Measurements from ENCODE around the gene NLE1. TPM values are rescaled to one million over a fixed set of nuclear protein-coding genes. Genes with fewer than 3 reads are reported as not detected.
A peak's percentile ranks its signal among the peaks of the same experiment; 100 is the strongest.

Gene NLE1
- total and polyA plus RNA-seq, 3 experiments from 2014 or later = 4.6 to 58.3 (median 54.0) TPM

- peak overlapping the region; percentile 22 to 77 (median 74) for H3K4me3 Mint-ChIP-seq
- CTCF ChIA-PET = interaction anchor here (0.6 to 3.2 kb wide), 14 partner anchors 9 to 638 kb away, joined by 3 to 31 read pairs (median 4); partner anchors contain the start of genes SLFN12L, SLFN5 and TAF15
Measured at GRCh38 chr17:35170968-35171771, 29.1 kb upstream of the NLE1 start.

DNA sequence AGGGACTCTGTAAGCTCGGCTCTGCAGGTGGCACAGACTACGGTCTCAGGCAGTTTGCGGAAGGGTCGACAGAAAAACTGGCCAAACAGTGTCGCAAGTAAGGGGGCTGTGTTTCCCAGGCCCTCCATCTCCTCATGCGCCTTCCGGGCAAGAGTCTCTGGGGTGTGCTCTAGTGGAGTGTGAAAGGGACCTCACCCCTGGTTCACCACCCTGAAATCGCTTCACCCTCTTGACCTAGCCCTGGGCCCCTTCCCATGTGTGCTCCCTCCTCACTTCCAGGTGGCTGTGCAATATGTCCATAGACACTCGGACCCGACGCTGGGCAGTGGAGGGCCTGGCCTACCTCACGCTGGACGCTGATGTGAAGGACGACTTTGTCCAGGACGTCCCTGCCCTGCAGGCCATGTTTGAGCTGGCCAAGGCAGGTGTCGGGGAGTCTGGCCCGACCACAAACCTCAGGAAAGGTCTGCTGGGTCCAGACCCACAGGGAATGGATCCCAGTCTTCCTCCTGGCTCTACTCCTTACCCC, 27.8 kb upstream of the NLE1 start:
- ChIA-PET POLR2A (interaction anchor here (0.6 to 1.0 kb wide), 4 partner anchors 61 to 782 kb away, joined by 3 to 5 read pairs (median 4); no protein-coding TSS in a partner anchor), CTCF (interaction anchor here (1.4 to 3.2 kb wide), 6 partner anchors 78 to 639 kb away, joined by 3 to 31 read pairs (median 12); partner anchors contain the start of genes SLFN12L and TAF15)
- Histone ChIP-seq H3K4me3 (ENCODE audit: low read length) (no peak overlapping the region), H3K9me3 (ENCODE audit: low read length) (no peaks in the 10 kb centered on the region), H3K27ac (ENCODE audit: low read depth, low read length) (no peak overlapping the region), H3K36me3 (ENCODE audit: insufficient read depth, low read length) (no peaks in the 10 kb centered on the region), H3K27me3 (ENCODE audit: insufficient read depth, low read length, poor library complexity, severe bottlenecking) (no peaks in the 10 kb centered on the region), H3K4me1 (ENCODE audit: insufficient read depth, low read length) (peaks cover 35% of the 10 kb centered on the region)
- Mint-ChIP-seq H3K4me3 (no peak overlapping the region), H3K27ac (peak overlapping the region in 1 of 8 donors; percentile 33), H3K27me3 (no peaks in the 10 kb centered on the region), H3K9me3 (no peaks in the 10 kb centered on the region), H3K4me1 (peaks cover 35 to 46% (median 38%) of the 10 kb centered on the region in 3 donors), H3K36me3 (peaks cover 0 to 2% (median 0%) of the 10 kb centered on the region in 3 donors)
- DNase-seq = no peak

More at GRCh38 chr17:35170968-35171771, 29.1 kb upstream of the NLE1 start:
- peak overlapping the region; percentile 63 to 96 (median 88) for H3K27ac Mint-ChIP-seq
- no peaks in the 10 kb centered on the region for H3K9me3 Mint-ChIP-seq
- H3K36me3 Mint-ChIP-seq = peaks cover 0 to 2% (median 0%) of the 10 kb centered on the region in 3 donors
- peak in 3 of 5 donors; percentile 63 to 70 (median 65) for DNase-seq
- Histone ChIP-seq H3K9me3 (ENCODE audit: low read length) (no peaks in the 10 kb centered on the region), H3K27me3 (ENCODE audit: insufficient read depth, low read length, poor library complexity, severe bottlenecking) (no peaks in the 10 kb centered on the region), H3K27ac (ENCODE audit: low read depth, low read length) (no peak overlapping the region), H3K36me3 (ENCODE audit: insufficient read depth, low read length) (no peaks in the 10 kb centered on the region), H3K4me3 (ENCODE audit: low read length) (no peak overlapping the region), H3K4me1 (ENCODE audit: insufficient read depth, low read length) (peaks cover 39% of the 10 kb centered on the region)
- H3K27me3 Mint-ChIP-seq = no peaks in the 10 kb centered on the region
- POLR2A ChIA-PET = interaction anchor here (0.7 to 1.3 kb wide), 3 partner anchors 68 to 397 kb away, joined by 3 to 5 read pairs (median 3); no protein-coding TSS in a partner anchor
- H3K4me1 Mint-ChIP-seq = peaks cover 41 to 51% (median 47%) of the 10 kb centered on the region in 3 donors

GRCh38 chr17:35167666-35168065, 25.6 kb upstream of the NLE1 start:
- Mint-ChIP-seq H3K27ac (peak overlapping the region in 2 of 8 donors; percentile 32 to 78), H3K4me1 (peaks cover 27 to 40% (median 36%) of the 10 kb centered on the region in 3 donors), H3K36me3 (peaks cover 0 to 1% (median 0%) of the 10 kb centered on the region in 3 donors), H3K27me3 (no peaks in the 10 kb centered on the region), H3K4me3 (no peak overlapping the region), H3K9me3 (no peaks in the 10 kb centered on the region)
- CTCF ChIA-PET = interaction anchor here (0.7 to 3.6 kb wide), 4 partner anchors 201 to 372 kb away, joined by 3 to 14 read pairs (median 5); no protein-coding TSS in a partner anchor
- Histone ChIP-seq H3K27ac (ENCODE audit: low read depth, low read length) (no peak overlapping the region), H3K36me3 (ENCODE audit: insufficient read depth, low read length) (no peaks in the 10 kb centered on the region), H3K27me3 (ENCODE audit: insufficient read depth, low read length, poor library complexity, severe bottlenecking) (no peaks in the 10 kb centered on the region), H3K4me1 (ENCODE audit: insufficient read depth, low read length) (peaks cover 34% of the 10 kb centered on the region), H3K4me3 (ENCODE audit: low read length) (no peak overlapping the region), H3K9me3 (ENCODE audit: low read length) (no peaks in the 10 kb centered on the region)
- POLR2A ChIA-PET = no interaction called here
- no peak for DNase-seq

DNA sequence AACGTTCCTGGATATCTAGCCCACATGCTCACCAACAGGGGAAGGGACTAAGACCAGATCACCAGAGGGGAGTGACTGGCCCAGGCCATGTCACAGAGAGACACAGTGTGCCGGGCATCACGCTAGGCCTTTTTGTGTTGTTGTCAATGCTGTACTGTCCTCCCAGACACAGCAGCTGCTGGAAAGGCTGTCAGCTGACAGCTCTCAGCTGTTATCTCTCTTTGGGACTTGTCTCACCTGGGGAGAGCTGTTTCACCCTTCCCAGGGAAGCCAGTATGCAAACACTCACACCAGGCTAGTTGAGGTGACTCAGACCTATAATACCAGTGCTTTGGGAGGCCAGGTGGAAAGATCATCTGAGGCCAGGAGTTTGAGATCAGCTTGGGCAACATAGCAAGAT, 24.9 kb upstream of the NLE1 start:
- Mint-ChIP-seq H3K9me3 (no peaks in the 10 kb centered on the region), H3K27ac (no peak overlapping the region), H3K27me3 (no peaks in the 10 kb centered on the region), H3K4me1 (peaks cover 27 to 40% (median 36%) of the 10 kb centered on the region in 3 donors), H3K4me3 (no peak overlapping the region), H3K36me3 (peaks cover 0 to 1% (median 0%) of the 10 kb centered on the region in 3 donors)
- Histone ChIP-seq H3K36me3 (ENCODE audit: insufficient read depth, low read length) (no peaks in the 10 kb centered on the region), H3K9me3 (ENCODE audit: low read length) (no peaks in the 10 kb centered on the region), H3K4me1 (ENCODE audit: insufficient read depth, low read length) (peaks cover 34% of the 10 kb centered on the region), H3K4me3 (ENCODE audit: low read length) (no peak overlapping the region), H3K27ac (ENCODE audit: low read depth, low read length) (no peak overlapping the region), H3K27me3 (ENCODE audit: insufficient read depth, low read length, poor library complexity, severe bottlenecking) (no peaks in the 10 kb centered on the region)
- ChIA-PET CTCF (interaction anchor here (1.3 to 3.6 kb wide), 4 partner anchors 364 to 406 kb away, joined by 3 to 14 read pairs (median 4); no protein-coding TSS in a partner anchor), POLR2A (no interaction called here)
- no peak for DNase-seq

DNA sequence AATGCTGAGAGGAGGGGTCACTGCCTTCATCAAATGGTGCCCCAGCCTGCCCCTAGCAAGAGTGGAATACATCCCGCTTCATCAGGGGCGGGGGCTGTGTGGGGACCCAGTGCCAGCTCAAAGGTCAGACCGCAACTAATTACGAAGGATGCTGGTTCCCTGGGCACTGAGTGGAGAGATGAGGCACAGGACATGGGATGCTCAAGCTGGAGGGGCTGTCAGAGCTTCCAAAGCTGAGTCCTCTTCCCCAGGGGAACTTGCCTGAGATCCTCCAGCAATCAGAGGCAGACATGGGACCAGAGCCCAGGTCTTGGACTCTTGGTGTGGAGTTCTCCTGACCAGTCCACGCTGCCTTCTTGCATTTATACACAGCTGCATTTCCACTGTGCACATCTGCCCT, 24.4 kb upstream of the NLE1 start:
- Mint-ChIP-seq H3K4me3 (no peak overlapping the region), H3K9me3 (no peaks in the 10 kb centered on the region), H3K4me1 (peaks cover 28 to 40% (median 36%) of the 10 kb centered on the region in 3 donors), H3K27me3 (no peaks in the 10 kb centered on the region), H3K27ac (peak overlapping the region in 2 of 8 donors; percentile 35 to 43), H3K36me3 (peaks cover 0 to 1% (median 0%) of the 10 kb centered on the region in 3 donors)
- Histone ChIP-seq H3K9me3 (ENCODE audit: low read length) (no peaks in the 10 kb centered on the region), H3K27ac (ENCODE audit: low read depth, low read length) (no peak overlapping the region), H3K4me3 (ENCODE audit: low read length) (no peak overlapping the region), H3K27me3 (ENCODE audit: insufficient read depth, low read length, poor library complexity, severe bottlenecking) (no peaks in the 10 kb centered on the region), H3K36me3 (ENCODE audit: insufficient read depth, low read length) (no peaks in the 10 kb centered on the region), H3K4me1 (ENCODE audit: insufficient read depth, low read length) (peaks cover 34% of the 10 kb centered on the region)
- ChIA-PET POLR2A (interaction anchor here (0.6 kb wide), 1 partner anchor 103 kb away, joined by 4 read pairs; no protein-coding TSS in a partner anchor), CTCF (interaction anchor here (1.3 to 3.6 kb wide), 4 partner anchors 365 to 406 kb away, joined by 3 to 14 read pairs (median 4); no protein-coding TSS in a partner anchor)
- DNase-seq = no peak

- DNase-seq = no peak
- POLR2A ChIA-PET = interaction anchor here (0.5 kb wide), 1 partner anchor 726 kb away, joined by 5 read pairs; no protein-coding TSS in a partner anchor
- H3K27ac ChIP-seq (ENCODE audit: low read depth, low read length) = no peak overlapping the region
- H3K4me1 ChIP-seq (ENCODE audit: insufficient read depth, low read length) = peaks cover 46% of the 10 kb centered on the region
- Mint-ChIP-seq H3K4me3 (no peak overlapping the region), H3K4me1 (peaks cover 41 to 52% (median 49%) of the 10 kb centered on the region in 3 donors), H3K27me3 (peaks cover 0 to 2% of the 10 kb centered on the region in 2 donors), H3K27ac (peak overlapping the region in 1 of 8 donors; percentile 68), H3K9me3 (no peaks in the 10 kb centered on the region), H3K36me3 (peaks cover 0 to 1% (median 0%) of the 10 kb centered on the region in 3 donors)
- H3K36me3 ChIP-seq (ENCODE audit: insufficient read depth, low read length) = no peaks in the 10 kb centered on the region
- no peaks in the 10 kb centered on the region for H3K27me3 ChIP-seq (ENCODE audit: insufficient read depth, low read length, poor library complexity, severe bottlenecking)
- no peaks in the 10 kb centered on the region for H3K9me3 ChIP-seq (ENCODE audit: low read length)
- no peak overlapping the region for H3K4me3 ChIP-seq (ENCODE audit: low read length)
- CTCF ChIA-PET = interaction anchor here (1.1 to 3.6 kb wide), 4 partner anchors 64 to 600 kb away, joined by 3 to 14 read pairs (median 4); no protein-coding TSS in a partner anchor
Measured at GRCh38 chr17:35164716-35165115, 22.6 kb upstream of the NLE1 start.

DNA sequence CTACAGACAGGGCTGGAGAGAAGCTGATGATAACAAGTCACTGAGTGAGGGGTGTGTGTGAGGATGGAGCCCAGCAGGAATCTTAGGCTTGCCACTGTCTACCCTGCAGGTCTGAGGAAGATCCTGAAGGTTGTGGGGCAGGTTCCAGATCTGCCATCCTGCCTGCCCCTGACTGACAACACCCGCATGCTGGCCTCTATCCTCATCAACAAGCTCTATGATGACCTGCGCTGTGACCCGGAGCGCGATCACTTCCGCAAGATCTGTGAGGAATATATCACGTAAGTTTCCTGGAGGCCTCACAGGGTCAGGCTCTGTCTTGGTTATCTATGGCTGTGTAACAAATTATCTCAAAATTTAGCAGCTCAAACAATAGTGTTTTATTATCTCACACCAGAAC, 21.8 kb upstream of the NLE1 start:
- CTCF ChIA-PET = interaction anchor here (1.0 to 1.9 kb wide), 3 partner anchors 21 to 600 kb away, joined by 3 to 4 read pairs (median 3); no protein-coding TSS in a partner anchor
- no peak for DNase-seq

More for the DNA sequence above, 21.8 kb upstream of the NLE1 start:
- H3K27ac Mint-ChIP-seq = peak overlapping the region in 6 of 8 donors; percentile 37 to 72 (median 66)
- H3K4me1 ChIP-seq (ENCODE audit: insufficient read depth, low read length) = peaks cover 54% of the 10 kb centered on the region
- no peak overlapping the region for H3K4me3 ChIP-seq (ENCODE audit: low read length)
- peaks cover 0 to 2% of the 10 kb centered on the region in 2 donors for H3K27me3 Mint-ChIP-seq
- POLR2A ChIA-PET = no interaction called here
- no peaks in the 10 kb centered on the region for H3K27me3 ChIP-seq (ENCODE audit: insufficient read depth, low read length, poor library complexity, severe bottlenecking)
- no peaks in the 10 kb centered on the region for H3K36me3 ChIP-seq (ENCODE audit: insufficient read depth, low read length)
- no peaks in the 10 kb centered on the region for H3K9me3 Mint-ChIP-seq
- H3K27ac ChIP-seq (ENCODE audit: low read depth, low read length) = no peak overlapping the region
- H3K36me3 Mint-ChIP-seq = peaks cover 0 to 1% (median 0%) of the 10 kb centered on the region in 3 donors
- no peaks in the 10 kb centered on the region for H3K9me3 ChIP-seq (ENCODE audit: low read length)
- H3K4me1 Mint-ChIP-seq = peaks cover 47 to 59% (median 55%) of the 10 kb centered on the region in 3 donors
- no peak overlapping the region for H3K4me3 Mint-ChIP-seq
